C1 segment of cervical spinal cord (tissue), 14 donors: Measurements from ENCODE around the gene PCDHGA5.
"Not testable (repeated sequence)": the region's sequence is repeated elsewhere in the genome, so short reads cannot be mapped to it uniquely, and the experiment has no call there.

Experiments used
- DNase-seq, 14 donors: peaks; one replicate each; lab custom pipeline; 2025; lab: John Stamatoyannopoulos, UW

PCDHGA5 gene

DNA sequence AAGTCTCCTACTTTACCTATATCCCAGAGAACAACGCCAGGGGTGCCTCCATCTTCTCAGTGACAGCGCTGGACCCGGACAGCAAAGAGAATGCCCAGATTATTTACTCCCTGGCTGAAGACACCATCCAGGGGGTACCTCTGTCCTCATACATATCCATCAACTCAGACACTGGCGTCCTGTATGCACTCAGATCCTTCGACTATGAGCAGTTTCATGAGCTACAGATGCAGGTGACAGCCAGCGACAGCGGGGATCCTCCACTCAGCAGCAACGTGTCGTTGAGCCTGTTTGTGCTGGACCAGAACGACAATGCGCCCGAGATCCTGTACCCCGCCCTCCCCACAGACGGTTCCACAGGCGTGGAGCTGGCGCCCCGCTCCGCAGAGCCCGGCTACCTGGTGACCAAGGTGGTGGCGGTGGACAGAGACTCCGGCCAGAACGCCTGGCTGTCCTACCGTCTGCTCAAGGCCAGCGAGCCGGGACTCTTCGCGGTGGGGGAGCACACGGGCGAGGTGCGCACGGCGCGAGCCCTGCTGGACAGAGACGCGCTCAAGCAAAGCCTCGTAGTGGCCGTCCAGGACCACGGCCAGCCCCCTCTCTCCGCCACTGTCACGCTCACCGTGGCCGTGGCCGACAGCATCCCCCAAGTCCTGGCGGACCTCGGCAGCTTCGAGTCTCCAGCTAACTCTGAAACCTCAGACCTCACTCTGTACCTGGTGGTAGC lies 50.7 kb downstream of the PCDHGA5 start:
- not testable (repeated sequence) for DNase-seq

DNA sequence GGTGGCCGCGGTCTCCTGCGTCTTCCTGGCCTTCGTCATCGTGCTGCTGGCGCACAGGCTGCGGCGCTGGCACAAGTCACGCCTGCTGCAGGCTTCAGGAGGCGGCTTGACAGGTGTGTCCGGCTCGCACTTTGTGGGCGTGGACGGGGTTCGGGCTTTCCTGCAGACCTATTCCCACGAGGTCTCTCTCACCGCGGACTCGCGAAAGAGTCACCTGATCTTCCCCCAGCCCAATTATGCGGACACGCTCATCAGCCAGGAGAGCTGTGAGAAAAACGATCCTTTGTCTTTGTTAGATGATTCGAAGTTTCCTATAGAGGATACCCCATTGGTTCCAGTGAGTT lies 51.3 kb downstream of the PCDHGA5 start:
- DNase-seq, result not testable (repeated sequence)
